GM18502 (cell line): Measurements from ENCODE around the gene CBFA2T3.

Experiments used
- ATAC-seq: cut with Tn5 transposase; IDR thresholded peaks from one replicate; pipeline ENCODE4 v1.9.1; 2021; ENCODE audit warnings: mild to moderate bottlenecking; ENCODE audit not compliant: unreplicated experiment, poor library complexity

Gene CBFA2T3

DNA sequence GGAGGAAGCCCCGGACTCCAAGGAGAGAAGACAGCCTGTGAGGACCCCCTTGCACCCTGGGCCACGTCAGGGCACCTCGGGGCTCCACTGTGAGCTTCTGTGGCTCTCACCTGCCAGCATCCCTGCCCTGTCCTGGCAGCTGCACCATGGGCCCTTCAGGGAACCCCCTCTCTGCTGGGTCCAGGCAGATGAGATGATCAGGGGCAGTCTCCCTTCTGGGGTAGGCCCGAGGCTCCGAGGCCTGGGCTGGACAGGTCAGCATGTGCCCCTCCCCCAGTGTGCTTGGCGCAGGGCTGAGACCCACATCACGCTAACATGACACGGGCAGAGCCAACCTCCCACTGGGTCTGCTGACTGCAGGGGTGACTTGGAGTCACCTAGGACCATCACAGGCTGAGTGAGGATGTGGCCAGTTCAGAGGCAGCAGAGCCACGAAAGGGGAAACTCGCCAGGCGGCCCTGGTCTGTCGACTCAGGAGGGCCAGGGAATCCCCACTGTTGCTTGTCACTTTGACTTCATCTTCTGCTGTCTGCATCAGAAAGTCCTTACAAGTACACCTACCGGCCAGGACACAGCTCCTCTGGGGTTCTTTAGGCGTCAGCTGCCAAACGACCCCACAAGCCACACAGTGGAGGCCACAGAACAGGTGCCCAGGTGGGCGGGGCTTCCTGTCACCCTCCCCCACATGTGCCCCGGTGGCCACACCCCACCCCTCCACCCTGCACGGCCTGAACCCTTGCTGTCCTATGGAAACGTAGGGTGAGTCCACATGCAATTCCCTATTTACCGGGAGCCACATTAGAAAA is 122.5 kb downstream of the CBFA2T3 start:
- no peak for ATAC-seq

DNA sequence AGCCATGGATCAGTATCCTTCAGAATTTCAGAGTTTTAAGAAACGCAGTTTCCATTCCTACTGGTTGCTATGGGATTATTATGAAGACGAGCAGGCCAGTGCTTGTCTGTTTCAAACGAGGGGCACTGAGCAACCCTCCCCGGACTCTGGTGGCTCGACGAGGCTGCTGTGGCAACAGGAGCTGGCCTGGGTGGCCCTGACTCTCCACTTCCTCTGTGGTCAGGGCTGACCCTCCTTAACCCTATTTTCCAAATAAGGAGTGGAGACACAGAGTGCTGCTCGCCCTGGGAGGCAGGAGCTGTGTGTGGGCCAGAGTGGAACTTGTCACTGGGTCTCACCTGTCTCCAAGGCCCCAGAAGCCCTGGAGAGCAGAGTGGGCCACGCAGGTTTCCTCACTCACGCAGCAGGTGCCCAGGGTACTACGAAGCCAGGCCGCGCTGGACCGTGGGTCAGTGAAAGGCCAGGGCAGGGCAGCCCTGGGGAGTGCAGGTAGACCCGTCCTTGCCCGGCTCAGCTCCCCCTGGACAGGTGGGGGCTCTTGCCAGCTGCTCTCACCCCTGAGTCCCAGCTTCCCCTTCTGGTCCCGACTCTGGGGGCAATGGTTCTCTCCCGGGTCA is 123.6 kb downstream of the CBFA2T3 start:
- ATAC-seq: no peak

DNA sequence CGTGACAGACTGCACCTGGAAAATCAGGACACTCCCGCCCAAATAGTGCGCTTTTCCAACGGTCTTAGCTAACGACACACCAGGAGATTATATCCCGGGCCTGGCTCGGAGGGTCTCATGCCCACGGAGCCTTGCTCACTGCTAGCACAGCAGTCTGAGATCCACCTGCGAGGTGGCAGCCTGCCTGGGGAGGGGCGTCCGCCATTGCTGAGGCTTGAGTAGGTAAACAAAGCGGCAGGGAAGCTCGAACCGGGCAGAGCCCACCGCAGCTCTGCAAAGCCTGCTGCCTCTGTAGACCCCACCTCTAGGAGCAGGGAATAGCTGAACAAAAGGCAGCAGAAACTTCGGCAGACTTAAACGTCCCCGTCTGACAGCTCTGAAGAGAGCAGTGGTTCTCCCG is 125.4 kb downstream of the CBFA2T3 start:
- ATAC-seq: no peak

DNA sequence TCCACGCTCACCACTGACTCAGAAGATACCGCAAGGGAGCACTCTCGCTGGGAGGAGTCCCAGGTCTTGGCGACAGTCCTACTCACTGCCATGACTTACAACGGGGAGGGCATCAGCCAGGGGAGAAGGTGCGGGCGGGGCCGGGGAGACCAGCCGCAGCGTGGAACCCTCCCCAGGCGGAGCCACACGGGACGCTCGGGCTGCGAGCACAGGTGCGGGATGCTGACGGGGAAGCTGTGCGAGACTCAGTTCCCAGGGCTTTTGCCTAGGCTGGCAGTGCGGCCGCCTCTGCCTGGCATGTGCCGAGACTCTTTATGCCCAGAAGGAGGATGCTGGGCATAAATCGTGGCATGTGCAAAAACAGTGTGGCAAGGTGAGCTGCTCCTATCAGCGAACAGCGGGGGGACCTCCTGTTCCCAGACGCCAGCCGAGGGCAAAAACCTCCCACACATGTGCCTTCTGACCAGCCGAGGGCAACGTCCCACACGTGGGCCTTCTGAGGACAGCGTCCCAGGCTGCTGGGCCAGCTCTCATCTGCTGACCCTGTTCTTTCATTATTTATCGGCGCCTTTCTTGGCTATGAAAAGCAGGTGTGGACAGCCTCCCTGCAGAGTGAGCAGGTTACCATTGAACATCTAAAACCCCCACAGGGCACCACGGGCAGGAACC is 126.3 kb downstream of the CBFA2T3 start:
- ATAC-seq: no peak

DNA sequence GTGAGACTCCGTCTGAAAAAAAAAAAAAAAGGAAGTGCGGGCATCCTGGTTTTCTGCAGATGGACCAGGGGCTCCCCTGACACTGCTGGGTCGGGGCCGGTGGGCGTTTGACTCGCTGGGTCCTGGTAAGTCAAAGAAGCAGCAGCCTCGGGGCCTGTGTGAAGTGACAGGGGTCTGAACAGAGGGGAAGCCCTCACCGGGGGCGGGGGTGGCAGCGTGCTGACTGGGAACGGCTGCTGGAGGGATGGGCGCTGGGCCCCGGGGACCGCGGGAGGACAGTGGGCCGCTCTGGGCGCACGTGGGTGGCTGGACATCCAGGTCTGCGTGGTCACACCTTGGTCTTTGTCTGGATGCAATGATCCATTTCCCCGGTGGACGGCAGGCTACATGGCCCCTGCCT is 128.4 kb downstream of the CBFA2T3 start:
- ATAC-seq: no peak

DNA sequence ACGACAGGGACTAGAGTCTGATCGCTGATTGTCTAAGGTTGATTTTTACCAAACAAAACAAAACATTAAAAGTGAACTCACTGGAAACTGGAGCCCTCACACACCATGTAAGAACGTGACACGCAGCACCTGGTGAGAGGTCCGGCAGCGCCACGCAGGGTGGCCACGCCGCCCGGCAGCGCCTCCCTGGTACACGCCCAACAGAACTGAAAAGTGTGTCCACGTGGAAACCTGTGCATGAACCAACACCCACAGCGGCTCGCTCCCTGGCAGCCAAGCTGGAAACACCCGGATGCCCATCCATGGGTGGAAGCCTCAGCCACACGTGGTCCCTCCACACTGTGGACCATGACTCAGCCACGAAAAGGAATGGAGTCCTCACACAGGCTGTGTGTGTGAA is 129.4 kb downstream of the CBFA2T3 start:
- ATAC-seq: no peak

DNA sequence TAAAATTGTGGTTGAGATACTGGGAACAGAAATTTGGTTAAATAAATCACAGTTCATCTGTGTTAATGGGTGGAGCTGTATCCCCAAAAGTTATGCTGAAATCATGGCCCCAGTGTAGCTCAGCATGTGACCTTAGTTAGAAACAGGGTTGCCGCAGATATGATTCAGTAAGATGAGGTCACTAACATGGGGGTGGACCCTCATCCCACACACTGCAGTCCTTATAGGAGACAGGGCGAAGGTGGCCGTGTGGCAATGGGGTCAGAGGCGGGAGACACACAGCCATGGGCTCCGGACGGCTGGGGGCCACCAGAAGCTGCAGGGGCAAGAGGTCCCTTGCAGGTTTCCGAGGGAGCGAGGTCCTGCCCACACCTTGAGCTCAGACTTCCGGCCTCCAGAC is 130.9 kb downstream of the CBFA2T3 start:
- no peak for ATAC-seq

GRCh38 chr16:88844419-88845036 is 132.5 kb downstream of the CBFA2T3 start:
- ATAC-seq: no peak

- ATAC-seq: no peak
These were observed 133.8 kb downstream of the CBFA2T3 start for GRCh38 chr16:88843256-88843655.

DNA sequence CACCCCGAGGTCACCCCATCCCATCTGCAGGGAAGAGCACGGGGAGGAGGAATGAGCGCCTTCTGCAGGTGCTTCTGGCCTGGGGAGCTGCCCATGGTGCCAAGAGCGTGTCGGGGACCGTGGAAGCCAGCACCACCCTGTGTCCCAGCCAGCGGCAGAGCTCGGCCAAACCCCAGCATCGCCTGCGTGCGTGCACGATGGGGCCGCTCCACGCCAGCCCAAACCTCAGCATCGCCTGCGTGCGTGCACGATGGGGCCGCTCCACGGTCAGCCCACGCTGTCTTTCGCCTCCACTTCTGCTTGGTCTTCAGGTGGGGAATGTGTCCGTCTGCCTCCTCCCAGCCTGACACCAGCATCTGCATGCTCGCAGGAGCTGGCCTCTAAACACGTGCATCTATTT is 134.2 kb downstream of the CBFA2T3 start:
- no peak for ATAC-seq

DNA sequence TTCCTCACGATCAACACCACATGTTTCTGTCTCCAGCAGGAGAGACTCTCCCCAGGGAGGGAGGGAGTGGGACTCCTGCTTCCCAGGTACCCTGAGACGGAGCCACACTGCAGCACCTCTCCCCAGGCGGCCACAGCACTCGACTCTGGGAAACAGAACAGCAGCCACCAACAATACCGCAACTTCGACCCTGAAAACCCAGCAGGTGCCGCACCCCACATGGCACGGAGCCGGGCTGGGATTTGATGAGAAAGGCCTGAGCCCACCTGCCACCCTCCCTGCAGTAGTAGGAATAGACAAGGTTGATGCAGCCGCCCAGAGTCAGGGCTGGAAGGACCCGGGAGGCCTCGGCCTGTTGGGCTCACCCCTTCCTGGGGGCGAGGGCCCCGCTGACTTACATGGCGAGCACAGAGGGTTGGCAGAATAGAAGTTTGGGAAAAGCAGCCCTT is 134.7 kb downstream of the CBFA2T3 start:
- no peak for ATAC-seq

- no peak for ATAC-seq
These were observed 135.3 kb downstream of the CBFA2T3 start for GRCh38 chr16:88841521-88842307.

- ATAC-seq: no peak
These were observed 136.3 kb downstream of the CBFA2T3 start for GRCh38 chr16:88840600-88841215.

DNA sequence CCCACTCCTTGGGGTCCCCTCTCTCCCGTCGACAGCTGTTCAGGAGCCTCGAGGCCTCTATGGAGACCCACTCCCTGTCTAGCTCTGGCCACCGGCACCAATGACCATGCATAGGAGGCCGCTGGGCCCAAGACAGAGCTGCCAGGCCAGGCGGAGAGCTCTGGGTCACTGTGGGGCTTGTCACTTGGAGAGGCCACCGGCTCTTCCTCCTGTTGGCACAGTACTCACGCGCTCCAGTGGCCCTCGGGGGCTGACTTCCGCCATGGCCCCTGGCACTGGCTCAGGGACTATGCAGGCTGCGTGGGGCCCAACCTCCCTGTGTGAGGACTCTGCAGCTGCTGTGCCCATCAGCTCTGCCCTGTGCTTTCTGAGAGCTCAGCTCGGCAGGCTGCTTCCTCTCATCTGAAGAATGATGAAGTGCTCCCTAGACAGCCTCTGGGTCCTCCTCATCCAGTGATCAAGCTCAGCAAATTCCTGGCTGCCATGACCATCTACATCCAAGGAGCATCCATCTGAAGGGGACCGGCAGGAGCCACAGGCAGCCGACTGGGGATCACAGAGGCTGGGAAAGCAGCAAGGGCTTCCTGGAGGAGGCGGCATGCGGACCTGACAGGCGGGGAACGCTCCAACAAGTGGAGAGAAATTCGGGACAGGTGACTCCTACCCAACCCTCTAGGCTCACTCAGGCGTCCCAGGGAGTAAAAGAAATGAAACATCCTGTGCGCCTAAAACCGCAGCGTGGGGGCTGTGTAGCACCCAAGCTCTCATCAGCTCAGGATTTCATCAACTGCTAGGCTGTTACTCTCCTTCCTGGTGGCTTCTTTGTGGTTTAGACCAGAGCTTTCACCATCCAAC is 137.0 kb downstream of the CBFA2T3 start:
- ATAC-seq: no peak

DNA sequence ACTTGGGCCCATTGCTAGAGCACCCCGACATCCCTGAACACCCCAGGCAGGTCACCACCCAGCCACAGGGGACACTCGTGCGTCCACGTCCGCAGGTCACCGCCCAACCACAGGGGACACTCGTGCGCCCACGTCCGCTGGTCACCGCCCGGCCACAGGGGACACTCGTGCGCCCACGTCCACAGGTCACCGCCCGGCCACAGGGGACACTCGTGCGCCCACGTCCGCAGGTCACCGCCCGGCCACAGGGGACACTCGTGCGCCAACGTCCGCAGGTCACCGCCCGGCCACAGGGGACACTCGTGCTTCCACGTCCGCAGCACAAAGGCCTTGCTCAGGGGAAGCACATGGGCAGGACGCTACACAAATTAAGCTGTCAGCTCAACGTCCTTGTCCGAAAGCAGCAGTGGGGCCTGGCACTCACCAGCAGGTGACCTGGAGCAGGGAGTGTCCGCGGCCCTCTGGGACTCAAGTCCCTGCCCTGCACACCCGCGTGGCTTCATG is 137.9 kb downstream of the CBFA2T3 start:
- ATAC-seq: no peak

DNA sequence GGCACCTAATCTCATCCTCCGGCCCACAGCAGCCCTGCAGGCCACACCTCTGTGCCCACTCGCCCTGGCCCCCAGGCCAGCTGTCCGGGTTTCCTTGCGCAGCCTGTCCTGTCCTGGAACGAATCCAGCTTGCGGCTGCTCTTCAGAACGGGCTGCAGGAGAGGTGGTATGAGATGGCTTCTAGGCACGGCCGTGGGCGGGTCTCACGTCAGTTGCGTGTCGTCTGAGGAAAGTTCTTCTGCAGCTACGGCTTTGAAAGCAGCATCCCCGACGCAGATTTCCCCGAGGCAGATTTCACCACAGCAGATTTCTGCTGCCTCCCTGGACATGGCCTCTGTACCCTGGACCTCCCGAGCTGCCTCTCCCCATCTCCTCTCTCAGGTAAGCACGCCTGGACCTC is 138.4 kb downstream of the CBFA2T3 start:
- no peak for ATAC-seq

GRCh38 chr16:88837806-88838205 is 139.2 kb downstream of the CBFA2T3 start:
- no peak for ATAC-seq

DNA sequence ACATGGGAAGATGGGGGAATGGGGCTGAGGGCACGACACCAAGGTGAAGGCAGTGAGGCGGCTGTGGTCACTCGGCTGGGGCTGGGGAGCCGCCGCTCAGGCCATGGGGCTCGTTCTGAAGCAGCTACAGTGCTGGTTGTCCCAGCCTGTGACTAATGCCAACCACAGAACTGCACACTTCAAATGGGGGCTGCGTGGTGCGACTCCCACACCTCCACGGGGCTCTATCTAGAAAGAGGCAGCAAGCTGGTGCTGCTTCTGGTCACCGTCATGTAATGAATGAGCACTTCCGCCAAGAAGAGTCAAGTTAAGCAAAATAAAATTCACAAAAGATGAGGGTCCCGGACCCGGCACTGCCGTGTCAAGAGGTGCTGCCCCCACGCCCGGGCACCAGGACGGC is 140.2 kb downstream of the CBFA2T3 start:
- ATAC-seq: no peak

- no peak for ATAC-seq
These were observed 141.2 kb downstream of the CBFA2T3 start for GRCh38 chr16:88835818-88836217.
